HepG2 (cell line): ENCODE results near the gene CRKL. TPM values are rescaled to one million over a fixed set of nuclear protein-coding genes. Genes with fewer than 3 reads are reported as not detected.

Source experiments
- ARNTL ChIP-seq: sonication (generic); formaldehyde crosslinking; IDR thresholded peaks from 2 replicates; pipeline ENCODE4 v1.4.0; 2020; ENCODE audit warnings: mild to moderate bottlenecking, missing genetic modification reagents
- ATAD3A ChIP-seq: sonication (generic); formaldehyde crosslinking; IDR thresholded peaks from 2 replicates; pipeline ENCODE4 v1.4.0; 2020; ENCODE audit warnings: missing genetic modification reagents
- ETS1 ChIP-seq: sonication (generic); formaldehyde crosslinking; IDR thresholded peaks from 2 replicates; pipeline ENCODE4 v1.4.0; 2020; ENCODE audit warnings: missing genetic modification reagents
- FOSL1 ChIP-seq: sonication (generic); formaldehyde crosslinking; IDR thresholded peaks from 2 replicates; pipeline ENCODE4 v1.9.0; 2021; ENCODE audit warnings: missing genetic modification reagents, borderline replicate concordance
- KLF6 ChIP-seq: IDR thresholded peaks from 2 replicates; pipeline ENCODE4 v1.8.0; 2016; ENCODE audit warnings: missing biosample characterization, missing genetic modification reagents
- NPAS2 ChIP-seq: sonication (generic); formaldehyde crosslinking; IDR thresholded peaks from 2 replicates; pipeline ENCODE4 v1.8.0; 2022; ENCODE audit warnings: mild to moderate bottlenecking, missing genetic modification reagents, borderline replicate concordance
- PLSCR1 ChIP-seq: sonication (generic); formaldehyde crosslinking; IDR thresholded peaks from 2 replicates; pipeline ENCODE4 v1.5.0; 2020; ENCODE audit warnings: missing genetic modification reagents, mild to moderate bottlenecking, borderline replicate concordance
- SALL2 ChIP-seq: sonication (generic); formaldehyde crosslinking; IDR thresholded peaks from 2 replicates; pipeline ENCODE4 v1.8.1; 2023; ENCODE audit warnings: mild to moderate bottlenecking, missing genetic modification reagents, inconsistent platforms
- SMYD3 ChIP-seq: sonication (generic); formaldehyde crosslinking; IDR thresholded peaks from 2 replicates; pipeline ENCODE4 v1.8.1; 2023; ENCODE audit warnings: mild to moderate bottlenecking, missing genetic modification reagents
- TARDBP ChIP-seq: sonication (generic); formaldehyde crosslinking; IDR thresholded peaks from 2 replicates; pipeline ENCODE4 v1.8.0; 2022; ENCODE audit warnings: mild to moderate bottlenecking, missing genetic modification reagents
- TBX2 ChIP-seq: sonication (generic); formaldehyde crosslinking; IDR thresholded peaks from 2 replicates; pipeline ENCODE4 v1.5.0; 2020; ENCODE audit warnings: missing genetic modification reagents, mild to moderate bottlenecking, borderline replicate concordance
- THAP8 ChIP-seq: sonication (generic); formaldehyde crosslinking; IDR thresholded peaks from 2 replicates; pipeline ENCODE4 v1.5.1; 2020; ENCODE audit warnings: missing genetic modification reagents, mild to moderate bottlenecking, borderline replicate concordance
- TSC22D2 ChIP-seq: sonication (generic); formaldehyde crosslinking; IDR thresholded peaks from 2 replicates; pipeline ENCODE4 v1.5.1; 2020; ENCODE audit warnings: missing genetic modification reagents, mild to moderate bottlenecking, borderline replicate concordance
- ZBTB7A ChIP-seq: sonication (generic); formaldehyde crosslinking; IDR thresholded peaks from 2 replicates; pipeline ENCODE4 v1.8.0; 2022; ENCODE audit warnings: mild to moderate bottlenecking, missing genetic modification reagents
- ZHX2 ChIP-seq, 2 experiments: sonication (generic) in 1 of 2; formaldehyde crosslinking in 1 of 2; IDR thresholded peaks; 2 replicates each; pipeline versions ENCODE4 v1.6.1 to v1.9.0; 2014 to 2022; ENCODE audit warnings: antibody characterized with exemption in 1 of 2, borderline replicate concordance in 1 of 2, inconsistent platforms in 1 of 2, low read depth in 1 of 2, missing genetic modification reagents in 1 of 2
- ZNF382 ChIP-seq: sonication (generic); formaldehyde crosslinking; IDR thresholded peaks from 2 replicates; pipeline ENCODE4 v1.5.0; 2020; ENCODE audit warnings: missing genetic modification reagents, mild to moderate bottlenecking, borderline replicate concordance
- ZNF432 ChIP-seq: sonication (generic); formaldehyde crosslinking; IDR thresholded peaks from 2 replicates; pipeline ENCODE4 v1.5.0; 2020; ENCODE audit warnings: missing genetic modification reagents, mild to moderate bottlenecking, borderline replicate concordance
- ZNF501 ChIP-seq: sonication (generic); formaldehyde crosslinking; IDR thresholded peaks from 2 replicates; pipeline ENCODE4 v1.5.1; 2020; ENCODE audit warnings: mild to moderate bottlenecking, moderate library complexity, missing genetic modification reagents
- ZNF749 ChIP-seq: sonication (generic); formaldehyde crosslinking; IDR thresholded peaks from 2 replicates; pipeline ENCODE4 v1.8.0; 2022; ENCODE audit warnings: mild to moderate bottlenecking, missing genetic modification reagents, moderate library complexity, borderline replicate concordance
- ZNF878 ChIP-seq: sonication (generic); formaldehyde crosslinking; IDR thresholded peaks from 2 replicates; pipeline ENCODE4 v1.8.1; 2023; ENCODE audit warnings: mild to moderate bottlenecking, missing genetic modification reagents, moderate library complexity
- ZNF883 ChIP-seq: sonication (generic); formaldehyde crosslinking; IDR thresholded peaks from 2 replicates; pipeline ENCODE4 v1.5.1; 2020; ENCODE audit warnings: mild to moderate bottlenecking, missing genetic modification reagents; ENCODE audit errors: not compliant biosample characterization
- polyA plus RNA-seq, 8 experiments: library from polyadenylated mRNA; depleted of rRNA in 3 of 8; stranded (reverse) in 7 of 8; unstranded in 1 of 8; fragments of >200 nt; fragmentation: Illumina TruSeq in 4 of 8; extraction: Trizol in 4 of 8; gene quantifications; 2 replicates each; pipeline versions ENCODE4 v1.2.1 to v1.2.3, GENCODE V29; 2011 to 2016; ENCODE audit warnings: low read depth in 4 of 8, missing spikeins in 1 of 8, mixed read lengths in 1 of 8; ENCODE audit not compliant: insufficient read depth in 1 of 8
- total RNA-seq, 5 experiments: library from RNA; depleted of rRNA; stranded (reverse); fragments of >200 nt; fragmentation: Illumina TruSeq; extraction: Trizol; gene quantifications; 2 replicates each; pipeline ENCODE4 v1.2.3, GENCODE V29; 2016; ENCODE audit warnings: low read depth in 1 of 5

The CRKL gene
- total and polyA plus RNA-seq, 2 of the 13 experiments (the other 11 are each of a cell fraction or from before 2014, with no cell fraction given) = 37.4 to 60.6 TPM

GRCh38 chr22:20952544-20953341 lies 35.5 kb downstream of the CRKL start (continued):
- TF ChIP-seq ZHX2 (IDR thresholded peaks at IDR 0.05; ENCODE audit: low read depth) (peak; percentile 55), ZHX2 (CRISPR knock-in tag; IDR thresholded peaks at IDR 0.05; ENCODE audit: borderline replicate concordance) (no peak), ETS1 (CRISPR knock-in tag) (no peak), ZBTB7A (no peak), SALL2 (no peak), ARNTL (CRISPR knock-in tag) (no peak), NPAS2 (CRISPR knock-in tag) (no peak), KLF6 (no peak), ZNF432 (CRISPR knock-in tag) (no peak), SMYD3 (CRISPR knock-in tag) (no peak), ZNF382 (CRISPR knock-in tag) (no peak), TSC22D2 (CRISPR knock-in tag) (no peak), ZNF883 (CRISPR knock-in tag) (no peak), TBX2 (CRISPR knock-in tag) (peak; percentile 71; the same call in 1 of the 2 replicates), FOSL1 (CRISPR knock-in tag) (no peak), ZNF501 (CRISPR knock-in tag) (no peak), TARDBP (CRISPR knock-in tag) (peak; percentile 49; the same call in 1 of the 2 replicates), PLSCR1 (CRISPR knock-in tag) (no peak), ATAD3A (no peak), ZNF878 (CRISPR knock-in tag) (no peak), THAP8 (CRISPR knock-in tag) (no peak), ZNF749 (CRISPR knock-in tag) (no peak)
